HG02884 (cell line): Measurements from ENCODE around the gene RFX3.

Experiments
- ATAC-seq: cut with Tn5 transposase; IDR thresholded peaks from one replicate; pipeline ENCODE4 v1.9.1; 2021; ENCODE audit warnings: mild to moderate bottlenecking, moderate library complexity; ENCODE audit not compliant: unreplicated experiment

Gene RFX3

DNA sequence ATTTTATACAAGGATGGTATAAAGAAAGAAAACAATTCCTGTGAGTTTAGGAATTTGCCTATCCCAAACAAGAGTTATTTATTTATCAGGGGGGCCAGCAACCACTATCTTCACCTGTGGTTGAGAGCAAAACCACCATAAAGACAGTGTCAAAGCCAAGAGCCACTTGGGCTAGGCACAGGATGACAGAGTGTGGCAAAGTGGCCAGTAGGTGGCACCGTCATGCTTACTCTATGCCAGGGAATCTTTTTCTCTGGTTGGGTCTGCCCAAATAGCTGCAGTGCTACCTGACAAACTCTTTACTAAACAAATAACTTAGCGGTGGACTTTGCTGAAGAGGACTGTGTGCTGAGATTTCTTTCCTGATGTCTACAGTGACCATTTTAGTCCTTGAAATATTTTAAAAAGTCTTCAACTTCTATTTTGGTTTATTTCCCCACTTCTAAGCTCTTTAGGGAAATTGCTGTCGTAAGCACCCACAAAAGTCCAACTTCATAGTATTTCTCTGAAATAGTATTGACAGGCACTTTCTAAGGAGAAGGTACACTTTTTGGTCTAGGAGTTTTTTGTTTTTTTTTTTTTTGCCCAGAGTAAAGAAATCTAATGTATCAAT is 285.0 kb downstream of the RFX3 start:
- ATAC-seq: peak; percentile 77

DNA sequence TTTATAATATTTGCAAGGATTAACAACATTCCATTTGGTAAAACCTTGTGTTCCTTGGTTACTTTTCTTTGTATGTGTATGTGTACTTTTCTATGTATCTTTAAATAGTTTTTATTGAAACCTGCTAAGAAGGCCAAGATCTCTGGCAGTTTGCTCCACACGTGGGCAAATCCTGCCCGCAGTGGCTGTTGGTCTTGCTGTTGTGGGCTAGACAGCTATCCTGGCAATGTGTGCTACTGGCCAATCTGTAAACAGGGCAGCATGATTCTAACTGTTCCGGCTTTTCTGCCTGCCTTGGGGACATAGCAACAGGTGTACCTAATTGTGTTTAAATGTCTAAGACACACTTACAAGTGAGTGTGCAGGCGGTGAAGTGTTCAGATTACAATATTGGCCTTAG is 286.6 kb downstream of the RFX3 start:
- ATAC-seq: no peak

DNA sequence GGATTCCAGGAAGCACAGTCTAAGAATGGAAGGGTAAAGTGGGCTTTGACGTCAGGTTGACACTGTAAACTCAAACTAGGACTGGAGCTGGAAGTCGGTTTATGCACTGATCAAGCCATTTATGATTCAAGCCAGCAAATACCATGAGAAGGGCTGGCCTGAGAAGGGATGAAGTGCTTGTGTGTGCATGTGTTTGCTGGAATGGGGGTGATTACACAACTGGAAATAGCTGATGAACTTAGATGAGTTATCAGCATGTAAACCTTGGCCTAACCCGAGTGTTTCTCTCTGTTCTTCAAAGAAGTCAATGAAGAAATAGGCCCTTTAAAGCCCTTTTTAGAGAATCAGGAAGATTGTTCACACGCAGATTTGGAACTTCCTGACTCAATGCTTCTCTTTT is 287.6 kb downstream of the RFX3 start:
- no peak for ATAC-seq

DNA sequence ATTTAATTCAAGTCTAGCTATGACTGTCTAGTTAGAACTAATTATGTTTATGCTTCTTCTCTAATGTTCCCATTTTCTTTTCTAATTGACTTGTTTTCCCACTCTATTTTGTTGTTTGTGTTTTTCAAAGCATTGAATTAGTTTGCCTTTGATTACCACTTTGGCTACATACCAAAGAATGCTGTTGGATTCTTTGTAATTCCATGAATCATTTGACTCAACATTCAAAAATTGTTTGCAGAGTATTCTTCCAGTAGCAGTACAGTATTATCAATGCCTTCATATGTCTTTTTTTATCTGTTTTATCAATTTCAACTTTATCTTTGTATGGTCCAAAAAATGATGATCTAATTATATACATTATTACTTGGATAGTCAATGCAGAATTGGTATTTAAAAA is 288.7 kb downstream of the RFX3 start:
- no peak for ATAC-seq

DNA sequence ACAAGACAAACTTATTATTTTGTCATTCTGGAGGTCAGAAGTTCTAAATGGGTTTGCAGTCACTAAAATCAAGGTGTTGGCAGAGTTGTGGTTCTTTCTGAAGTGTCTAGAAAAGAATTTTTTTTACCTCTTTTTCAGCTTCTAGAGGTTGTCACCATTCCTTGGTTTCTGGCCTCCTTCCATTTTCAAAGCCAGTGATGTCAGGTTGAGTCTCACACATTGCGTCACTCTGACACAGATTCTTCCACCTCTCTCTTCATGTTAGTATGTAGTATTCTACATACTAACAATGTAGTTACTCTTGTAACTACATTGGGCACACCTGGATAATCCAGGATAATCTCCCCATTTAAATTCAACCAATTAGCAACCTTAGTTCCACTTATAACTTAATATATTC is 290.3 kb downstream of the RFX3 start:
- no peak for ATAC-seq

DNA sequence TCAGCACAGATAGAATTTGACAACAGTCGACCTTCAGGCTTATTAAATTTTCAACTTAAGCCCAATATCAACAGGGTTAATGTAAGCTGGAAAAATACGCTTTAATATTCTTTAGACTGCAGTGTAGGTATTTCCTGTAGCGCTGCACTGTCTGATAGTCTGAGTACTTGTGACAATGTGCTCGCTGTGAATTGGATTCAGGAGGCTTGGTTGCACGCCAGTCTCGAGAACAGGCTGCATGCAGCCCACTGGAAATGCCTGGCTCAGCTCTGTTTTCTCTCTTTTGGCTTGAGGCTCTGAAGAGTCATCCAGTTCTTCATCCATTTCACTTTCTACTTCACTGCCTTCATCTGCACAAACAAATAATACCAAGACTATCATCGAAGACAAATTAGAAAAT is 300.9 kb downstream of the RFX3 start:
- no peak for ATAC-seq

DNA sequence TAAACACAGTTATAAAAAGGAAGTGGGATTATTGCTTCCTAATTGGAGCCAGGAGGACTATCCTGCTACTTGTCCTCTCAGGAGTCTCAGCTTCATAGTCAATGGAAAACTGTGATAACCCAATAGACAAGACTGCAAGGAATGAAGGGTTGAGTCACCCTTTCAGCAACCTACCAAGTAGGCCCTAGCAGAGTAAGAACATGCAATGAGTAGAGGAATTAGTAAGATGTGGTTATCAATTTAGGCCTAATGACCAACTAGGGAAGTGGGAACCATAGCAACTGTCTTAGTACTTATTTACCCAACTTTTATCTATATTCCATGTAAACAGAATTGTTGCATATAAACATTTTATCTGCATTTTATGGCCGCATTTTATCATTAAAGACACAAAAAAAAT is 310.1 kb downstream of the RFX3 start:
- no peak for ATAC-seq

DNA sequence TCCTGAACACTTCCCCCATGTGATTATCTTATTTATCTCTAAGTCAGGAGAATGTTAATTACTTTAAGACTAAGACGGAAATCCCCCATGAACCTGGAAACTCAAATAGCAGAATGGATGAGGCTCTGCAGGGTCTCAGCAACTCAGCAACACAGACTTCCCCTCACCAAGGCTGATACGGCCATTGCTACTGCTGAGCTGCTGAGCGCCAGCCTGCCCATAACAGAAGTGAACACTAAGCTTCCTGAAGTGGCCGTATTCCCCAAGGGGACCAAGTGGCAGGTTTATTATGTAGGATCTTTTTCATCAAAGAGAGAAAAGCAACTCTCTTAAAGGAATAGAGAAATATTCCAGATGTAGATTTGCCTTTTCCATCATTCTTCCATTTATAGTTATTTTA is 311.1 kb downstream of the RFX3 start:
- no peak for ATAC-seq

DNA sequence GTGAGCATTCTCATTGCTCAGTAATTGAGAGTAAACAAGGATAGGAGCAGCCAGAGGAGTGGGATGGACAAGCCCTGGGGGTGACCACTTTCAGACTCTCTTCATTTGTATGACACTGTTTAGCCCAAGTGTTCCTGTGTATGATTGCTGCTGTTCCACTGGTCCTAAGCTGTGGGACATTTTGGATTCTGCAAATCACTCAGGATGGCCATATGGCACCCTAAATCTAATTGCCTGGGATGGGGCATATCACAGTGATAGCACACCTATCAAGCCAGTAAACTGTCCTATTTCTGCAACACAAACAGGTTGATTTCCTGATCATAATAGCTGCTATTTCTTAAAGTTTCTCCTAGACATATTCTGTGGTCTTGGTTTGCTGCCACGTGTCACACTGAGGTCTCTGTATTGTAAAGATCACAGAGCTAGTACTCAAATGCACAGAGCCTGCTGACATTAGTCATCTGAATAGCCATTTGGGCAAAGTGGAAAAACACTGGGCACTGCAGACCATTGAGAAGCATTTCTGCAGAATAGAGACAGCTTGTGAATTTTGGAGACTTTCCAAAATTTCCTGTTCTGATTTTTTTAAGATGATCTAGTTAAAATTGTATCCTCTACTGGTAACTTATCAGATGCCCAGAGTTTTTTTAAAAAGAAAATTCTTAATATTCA is 320.2 kb downstream of the RFX3 start:
- ATAC-seq: no peak

DNA sequence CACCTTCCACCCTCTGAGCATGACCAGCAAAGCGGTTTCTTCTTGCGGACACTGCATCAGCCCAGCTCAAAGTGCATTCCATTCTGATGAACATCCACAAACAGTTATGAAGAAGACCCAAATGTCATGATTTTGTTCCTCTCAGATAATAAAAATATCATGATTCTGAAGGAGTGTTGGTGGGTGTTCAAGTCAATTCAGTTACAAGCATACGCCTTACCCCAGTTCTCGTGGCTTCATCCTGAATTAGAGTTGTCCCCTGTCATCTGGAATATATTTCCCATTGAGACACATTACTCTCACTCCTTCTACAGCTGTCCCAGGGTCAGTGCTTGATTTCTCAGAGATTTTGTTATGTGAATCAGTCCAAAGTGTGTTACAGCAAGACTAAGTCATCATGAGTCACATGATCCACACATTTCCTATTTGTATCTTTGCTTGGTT is 325.4 kb downstream of the RFX3 start:
- no peak for ATAC-seq

DNA sequence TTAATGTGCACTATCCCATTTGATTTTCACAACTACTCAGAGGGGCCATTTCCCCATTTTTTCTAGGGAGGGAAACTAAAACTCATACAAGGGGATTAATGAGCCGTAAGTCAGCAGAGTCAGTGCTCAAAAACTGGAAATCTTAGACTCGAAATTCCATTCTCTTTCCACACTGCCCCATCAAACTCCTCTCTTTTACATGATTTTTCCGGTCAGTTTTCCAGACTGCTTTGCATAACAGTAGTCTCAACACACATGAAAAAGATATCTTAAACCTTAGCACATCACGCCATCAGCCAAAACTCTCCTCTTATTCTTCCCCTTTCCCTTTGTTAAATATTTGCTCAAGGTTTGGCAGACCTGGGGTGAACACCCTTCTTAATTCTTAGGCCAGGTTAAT is 332.0 kb downstream of the RFX3 start:
- no peak for ATAC-seq

DNA sequence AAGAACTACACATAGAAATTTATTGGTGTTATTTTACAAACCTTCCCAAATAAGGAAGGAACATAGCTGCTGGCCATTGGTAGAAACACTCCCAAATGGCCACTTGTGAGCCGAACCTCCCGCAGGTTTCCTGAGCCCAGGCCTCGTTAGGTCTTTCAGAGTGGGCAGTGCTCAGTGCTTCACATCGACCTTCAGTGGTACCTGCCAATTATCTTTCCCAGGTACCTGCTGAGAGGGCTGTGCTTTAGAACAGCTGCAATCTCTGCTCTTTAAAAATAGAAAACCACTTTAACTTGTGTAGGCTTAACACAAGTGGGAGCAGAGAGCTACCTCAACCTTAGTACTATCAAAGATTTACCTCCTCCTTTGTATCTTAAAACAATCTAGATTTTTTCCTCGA is 334.1 kb downstream of the RFX3 start:
- ATAC-seq: no peak

DNA sequence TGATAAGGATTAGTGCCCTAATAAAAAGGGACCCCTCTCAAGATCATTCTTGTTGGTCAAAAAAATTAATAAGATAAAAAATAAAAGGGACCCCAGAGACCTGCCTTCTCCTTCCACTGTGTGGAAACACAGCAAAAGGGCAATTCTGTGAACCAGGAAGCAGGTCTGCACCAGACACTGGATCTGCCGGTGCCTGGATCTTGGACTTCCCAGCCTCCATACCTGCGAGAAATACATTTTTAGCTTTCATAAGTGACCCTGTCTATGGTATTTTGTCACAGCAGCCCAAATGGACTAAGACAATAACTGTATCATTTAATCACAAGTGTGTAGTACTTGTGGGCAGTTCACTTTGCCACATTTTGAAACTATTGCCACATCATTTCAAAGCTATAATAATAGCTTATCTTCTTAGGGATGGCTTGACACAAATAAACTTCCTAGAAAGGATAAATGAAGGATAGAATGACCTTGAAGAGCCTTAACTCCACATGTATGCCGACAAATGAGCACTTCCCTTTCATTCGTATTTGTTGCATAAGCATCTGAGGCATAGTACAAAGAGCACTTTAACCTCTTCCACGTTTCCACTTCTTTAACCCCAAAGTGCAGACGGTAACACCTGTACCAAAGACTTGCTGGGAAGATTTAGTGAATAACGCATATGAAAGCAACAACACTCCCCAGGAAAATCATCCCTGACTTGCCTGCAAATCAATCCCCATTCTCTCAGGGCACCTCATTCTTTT is 336.5 kb downstream of the RFX3 start:
- ATAC-seq: no peak

DNA sequence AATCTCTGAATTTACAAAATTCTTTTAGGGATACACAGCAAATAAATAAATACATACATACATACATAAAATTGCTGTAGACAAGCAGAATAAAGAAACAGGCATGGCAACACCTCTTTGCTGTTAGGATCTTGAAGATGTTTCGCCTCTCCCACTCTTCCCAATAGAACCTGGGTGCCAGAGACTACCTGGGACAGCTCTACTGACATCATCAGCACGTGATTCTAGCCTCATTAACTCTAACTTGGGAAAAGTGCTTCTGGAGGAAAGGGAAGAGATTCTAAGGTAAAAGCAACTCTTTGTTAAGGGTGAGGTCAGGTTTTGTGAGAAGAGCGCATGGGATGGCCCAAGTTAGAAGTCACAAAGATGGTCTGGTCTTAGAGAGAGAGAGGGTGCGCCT is 339.1 kb downstream of the RFX3 start:
- ATAC-seq: no peak

DNA sequence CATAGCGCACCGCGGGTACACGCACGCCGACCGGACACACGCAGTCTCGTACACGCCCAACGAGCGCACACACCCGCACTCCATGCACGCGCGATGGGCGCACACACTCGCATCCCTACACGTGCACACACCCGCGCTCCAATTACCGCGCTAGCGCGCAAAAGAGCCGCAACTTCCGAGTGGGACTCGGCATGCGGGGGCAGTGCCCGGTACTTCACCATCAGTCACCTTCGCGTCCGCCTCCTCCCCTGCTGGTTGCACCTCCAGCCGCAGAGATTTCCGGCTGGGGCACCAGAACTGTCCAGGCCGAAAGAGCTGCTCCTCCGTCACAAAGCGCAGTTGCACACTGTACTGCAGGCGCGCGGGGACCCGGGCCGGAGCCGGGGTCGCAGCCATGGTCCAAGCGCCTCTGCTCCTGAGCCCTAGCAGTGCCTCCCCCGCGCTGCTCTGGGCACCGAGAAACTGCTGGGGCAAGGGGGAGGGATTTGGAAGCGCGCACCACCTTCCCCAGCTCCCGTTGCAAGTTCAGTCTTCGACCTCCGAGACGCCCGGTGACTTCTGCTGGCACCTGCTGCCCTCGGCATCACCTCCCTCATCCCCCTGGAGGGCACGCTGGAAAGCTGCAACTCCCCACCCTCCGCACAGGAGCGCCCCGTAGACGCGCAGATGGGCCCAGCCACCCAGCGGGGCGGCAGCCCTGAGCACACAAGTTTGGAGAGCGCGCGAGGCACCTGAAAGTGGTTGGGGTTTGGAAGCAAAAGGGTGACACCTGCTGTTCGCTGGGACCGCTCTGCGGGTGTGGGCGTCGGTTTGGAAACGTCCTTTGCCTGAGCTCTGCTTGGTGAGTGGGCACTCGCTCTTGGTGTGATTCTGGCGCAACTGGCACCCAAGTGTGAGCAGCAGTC is 344.5 kb downstream of the RFX3 start:
- no peak for ATAC-seq

DNA sequence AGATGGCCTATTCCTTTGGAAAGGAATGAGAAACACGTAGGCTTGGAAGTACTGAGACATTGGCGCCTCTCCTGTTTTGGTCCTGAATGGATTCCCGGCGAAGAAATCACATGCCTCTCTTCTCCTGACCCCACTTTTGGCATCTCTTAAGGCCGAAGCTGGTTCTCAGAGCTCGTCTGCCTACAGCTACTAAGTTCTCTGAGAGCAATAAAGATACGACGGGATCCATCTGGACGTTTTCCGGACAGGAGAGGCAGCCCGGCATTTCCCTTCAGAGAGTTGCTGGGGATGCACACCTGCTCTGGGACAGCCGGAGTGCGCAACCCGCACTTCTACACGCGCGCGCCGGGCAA is 345.1 kb downstream of the RFX3 start:
- ATAC-seq: no peak

DNA sequence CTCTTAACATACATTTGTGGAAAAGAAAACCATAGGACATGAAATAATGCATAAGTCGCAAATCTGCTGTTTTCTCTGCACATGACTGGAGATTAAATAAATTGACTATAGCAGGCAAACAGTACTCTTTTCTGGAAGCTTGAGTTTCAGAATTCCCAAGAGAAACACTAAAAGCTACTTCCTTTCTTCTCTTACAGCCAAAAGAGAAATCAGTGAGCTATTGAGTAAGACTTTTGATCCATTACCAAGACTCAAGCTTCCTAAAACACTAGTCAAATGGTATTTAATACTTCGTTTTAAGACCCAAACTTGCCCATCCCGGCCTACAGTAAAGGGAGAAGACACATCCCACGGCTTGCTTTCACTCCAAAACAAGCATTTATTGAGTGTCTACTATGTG is 346.1 kb downstream of the RFX3 start:
- ATAC-seq: no peak

DNA sequence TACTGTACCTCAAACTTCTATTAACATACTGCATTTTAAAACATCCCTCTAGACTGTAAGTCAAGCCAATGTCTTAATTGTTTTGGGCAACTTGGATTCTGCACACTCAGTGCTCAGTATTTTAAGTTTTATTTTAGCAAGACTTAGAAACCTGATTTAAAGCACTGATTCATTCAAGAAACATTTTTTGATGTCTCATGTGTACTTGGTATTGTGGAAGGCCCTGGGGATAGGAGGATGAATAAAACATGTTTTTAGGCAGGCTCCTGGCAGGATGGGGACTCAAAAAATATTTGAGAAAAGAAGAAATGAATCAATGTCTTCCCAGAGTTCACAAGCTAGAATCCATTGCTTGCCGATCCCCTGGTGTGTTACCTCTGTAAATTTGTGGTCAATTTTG is 347.9 kb downstream of the RFX3 start:
- no peak for ATAC-seq

DNA sequence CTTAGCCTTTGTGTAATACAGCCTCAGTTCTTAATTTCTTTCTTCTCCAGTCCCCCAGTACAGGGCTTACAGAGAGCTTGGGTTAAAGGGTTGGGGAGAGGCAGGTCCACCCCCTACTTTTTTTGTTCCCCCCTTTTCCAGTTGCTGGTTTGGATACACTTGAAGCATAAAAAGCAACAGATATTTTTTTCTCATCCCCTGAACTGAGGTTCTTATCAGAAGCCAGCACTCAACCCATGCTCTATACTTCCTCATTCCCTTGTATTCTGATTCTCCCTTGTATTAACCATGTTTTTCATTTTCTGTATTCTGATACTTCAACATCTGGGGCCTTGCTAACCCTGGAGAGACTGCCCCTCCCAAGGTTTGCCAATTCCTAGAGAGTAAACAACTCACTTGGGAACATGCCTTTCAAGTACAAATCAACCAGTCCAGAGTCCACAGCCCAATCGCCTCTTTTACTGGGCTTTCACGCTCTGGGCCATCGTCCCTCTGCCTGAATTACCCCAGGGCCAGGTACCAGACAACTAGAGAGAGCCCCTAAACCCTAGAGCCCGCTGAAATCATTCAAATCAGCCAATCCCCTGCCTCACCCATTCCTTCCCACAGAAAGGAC is 348.5 kb downstream of the RFX3 start:
- no peak for ATAC-seq

DNA sequence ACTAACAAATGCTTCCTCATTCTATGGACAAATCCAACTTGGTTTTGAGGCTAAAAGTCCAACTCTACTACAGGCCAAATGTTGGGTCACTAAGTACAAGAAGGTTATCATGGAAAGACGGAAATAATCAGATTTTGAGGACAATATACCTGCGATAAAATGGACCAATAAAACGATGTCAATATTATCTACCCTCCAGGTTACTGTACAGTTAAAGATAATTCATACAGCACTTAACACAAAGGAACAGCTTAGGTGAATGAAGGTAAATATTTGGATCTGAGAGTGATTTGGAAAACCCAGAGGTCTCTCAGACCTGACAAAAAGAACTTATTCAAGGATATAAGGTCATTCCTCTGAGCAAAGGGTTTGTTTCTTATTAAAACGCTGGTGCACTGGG is 352.4 kb downstream of the RFX3 start:
- no peak for ATAC-seq

DNA sequence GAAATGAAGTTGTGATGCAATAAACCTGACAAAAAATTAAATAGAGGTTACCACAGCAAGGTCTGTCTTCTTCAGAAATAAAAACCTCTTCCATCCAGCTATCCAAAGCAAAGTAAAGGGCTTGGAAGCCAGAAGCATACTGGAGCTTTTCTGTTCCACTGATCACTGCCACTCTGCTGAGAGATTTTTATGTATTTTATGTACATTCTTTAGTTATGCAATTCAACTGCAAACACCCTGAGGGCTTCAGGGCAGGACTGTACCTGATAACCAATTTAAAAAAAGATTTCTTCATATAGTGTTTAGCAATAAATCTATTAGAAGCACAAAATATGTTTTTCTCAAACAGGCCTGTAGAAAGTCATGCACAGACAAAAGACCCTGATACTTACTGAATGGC is 355.0 kb downstream of the RFX3 start:
- ATAC-seq: no peak
